UCSD-AML1 (cell line): ENCODE results near the gene TSPAN3.

Experiments used
- DNase-seq: peaks from one replicate; lab custom pipeline; 2025; ENCODE audit not compliant: unreplicated experiment; lab: John Stamatoyannopoulos, UW

The TSPAN3 gene

DNA sequence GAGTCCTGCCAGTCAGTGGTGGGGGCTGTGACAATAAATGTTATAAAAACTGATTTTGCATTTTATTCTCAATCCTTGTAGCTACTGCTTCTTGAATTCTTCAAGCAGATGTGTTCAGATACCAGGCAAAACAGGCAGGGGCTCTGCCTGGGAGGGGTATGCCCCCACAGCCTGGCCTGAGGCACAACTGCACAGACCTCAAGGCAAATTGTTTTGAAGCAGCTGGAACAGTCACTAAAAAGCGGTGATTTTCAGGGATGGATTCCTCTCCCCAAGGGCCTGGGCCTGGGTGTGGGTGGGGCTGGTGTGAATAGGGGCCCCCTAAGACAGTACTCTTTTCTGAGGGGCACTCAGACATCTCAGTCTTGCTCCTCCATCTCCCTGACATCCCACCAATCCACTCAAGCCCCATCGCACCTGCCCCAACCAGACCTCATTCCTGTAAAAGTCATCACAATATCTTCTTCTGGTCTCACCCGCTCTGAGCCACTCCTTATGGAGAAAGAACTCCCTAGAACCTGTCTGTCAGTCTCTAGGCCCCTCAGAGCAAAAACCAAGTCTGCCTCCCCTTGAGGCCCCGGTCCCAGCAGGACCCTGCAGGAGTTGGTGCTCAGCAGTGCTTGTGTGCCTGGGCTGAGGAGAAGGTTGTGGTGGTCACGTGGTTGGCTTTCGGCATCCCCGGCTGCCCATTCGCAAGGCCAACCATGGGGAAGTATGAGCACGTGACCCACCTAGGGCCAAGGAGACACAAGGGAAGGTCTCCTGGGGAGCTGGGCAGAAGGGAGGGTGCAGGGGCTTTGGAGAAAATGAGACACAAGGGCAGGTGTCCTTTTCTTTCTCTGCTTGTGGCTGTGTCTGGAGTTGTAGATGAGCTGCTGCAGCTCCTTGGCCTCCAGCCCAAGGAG is 78.9 kb downstream of the TSPAN3 start:
- no peak for DNase-seq
